NB4 (cell line): ENCODE measurements around the gene SURF2.

ENCODE experiments used
- DNase-seq: peaks from one replicate; pipeline ENCODE4 v3.0.0; 2010; ENCODE audit warnings: low read depth
- H3K4me3 ChIP-seq: one replicate; pipeline ENCODE4 v1.5.1; 2011; ENCODE audit warnings: mild to moderate bottlenecking, low read depth, low read length, moderate library complexity
- CTCF ChIP-seq: IDR thresholded peaks from one replicate; pipeline ENCODE4 v1.5.1; 2012; ENCODE audit warnings: low read depth, low read length
- MAX ChIP-seq: IDR thresholded peaks from 2 replicates; pipeline ENCODE4 v1.6.1; 2011; ENCODE audit warnings: low read depth, low read length
- MYC ChIP-seq: IDR thresholded peaks from 2 replicates; pipeline ENCODE4 v1.6.1; 2011; ENCODE audit warnings: low read depth, low read length
- POLR2A ChIP-seq: IDR thresholded peaks from 2 replicates; pipeline ENCODE4 v1.6.1; 2011; ENCODE audit warnings: mild to moderate bottlenecking; ENCODE audit not compliant: insufficient read length; ENCODE audit errors: extremely low read depth

Gene SURF2

GRCh38 chr9:133380734-133381133 is 24.4 kb downstream of the SURF2 start:
- no peak overlapping the region for H3K4me3 ChIP-seq
- no peak for DNase-seq
- TF ChIP-seq MAX = no peak

GRCh38 chr9:133382507-133383141 is 26.3 kb downstream of the SURF2 start:
- no peak for DNase-seq
- TF ChIP-seq MYC = no peak
- TF ChIP-seq MAX = no peak
- no peak for TF ChIP-seq CTCF
- no peak for TF ChIP-seq POLR2A
- H3K4me3 ChIP-seq = no peak overlapping the region

- H3K4me3 ChIP-seq = no peak overlapping the region
- DNase-seq = no peak
- no peak for TF ChIP-seq MYC
Observed at GRCh38 chr9:133383438-133383837, 27.1 kb downstream of the SURF2 start.

- TF ChIP-seq POLR2A (no peak), MYC (no peak), MAX (no peak), CTCF (no peak)
- DNase-seq = no peak
- H3K4me3 ChIP-seq = no peak overlapping the region
Observed at GRCh38 chr9:133384736-133385321, 28.5 kb downstream of the SURF2 start.

GRCh38 chr9:133385452-133385851 is 29.1 kb downstream of the SURF2 start:
- H3K4me3 ChIP-seq = no peak overlapping the region
- no peak for TF ChIP-seq CTCF
- no peak for TF ChIP-seq MAX
- no peak for TF ChIP-seq MYC
- TF ChIP-seq POLR2A = no peak
- DNase-seq = no peak

GRCh38 chr9:133386338-133386737 is 30.0 kb downstream of the SURF2 start:
- no peak for DNase-seq
- TF ChIP-seq CTCF (no peak), MYC (no peak), POLR2A (no peak), MAX (no peak)
- H3K4me3 ChIP-seq = no peak overlapping the region

GRCh38 chr9:133387680-133388079 is 31.3 kb downstream of the SURF2 start:
- TF ChIP-seq MYC (no peak), MAX (no peak), POLR2A (no peak), CTCF (no peak)
- no peak for DNase-seq
- H3K4me3 ChIP-seq = no peak overlapping the region
